SK-N-SH treated with all-trans-retinoic acid at 6 μM for 48 hours (cell line): ENCODE data around the gene TRPM5.

Experiments used
- ESRRG ChIP-seq: fragments of 250-450 bp; sonication (Bioruptor Pico); IDR thresholded peaks from 2 replicates; pipeline ENCODE4 v1.6.1; 2021; ENCODE audit warnings: mild to moderate bottlenecking
- ISL1 ChIP-seq: fragments of 250-450 bp; sonication (Bioruptor Pico); IDR thresholded peaks from 2 replicates; pipeline ENCODE4 v2.1.2; 2022; ENCODE audit warnings: mild to moderate bottlenecking, moderate library complexity
- PPARA ChIP-seq: fragments of 250-450 bp; sonication (Bioruptor Pico); IDR thresholded peaks from 2 replicates; pipeline ENCODE4 v1.5.0; 2020; ENCODE audit warnings: mild to moderate bottlenecking, borderline replicate concordance
- RARB ChIP-seq: fragments of 250-450 bp; sonication (Bioruptor Pico); IDR thresholded peaks from 2 replicates; pipeline ENCODE4 v1.8.0; 2021; ENCODE audit warnings: mild to moderate bottlenecking, moderate library complexity
- TCF4 ChIP-seq: fragments of 250-450 bp; sonication (Bioruptor Pico); IDR thresholded peaks from 2 replicates; pipeline ENCODE4 v1.8.0; 2021; ENCODE audit warnings: mild to moderate bottlenecking, moderate library complexity, borderline replicate concordance
- ZFP3 ChIP-seq: fragments of 250-450 bp; sonication (Bioruptor Pico); IDR thresholded peaks from 2 replicates; pipeline ENCODE4 v1.5.0; 2020; ENCODE audit warnings: mild to moderate bottlenecking, moderate library complexity
- ZFP30 ChIP-seq: fragments of 450-650 bp; formaldehyde crosslinking; IDR thresholded peaks from 2 replicates; pipeline ENCODE4 v1.5.0; 2022; ENCODE audit warnings: mild to moderate bottlenecking, moderate library complexity
- TF ChIP-seq, protein P1 (sequence below): fragments of 250-450 bp; sonication (Bioruptor Pico); IDR thresholded peaks from 2 replicates; pipeline ENCODE4 v1.5.1; 2021; ENCODE audit warnings: mild to moderate bottlenecking, moderate library complexity
- TF ChIP-seq, protein P2 (sequence below): fragments of 250-450 bp; sonication (Bioruptor Pico); IDR thresholded peaks from 2 replicates; pipeline ENCODE4 v1.5.1; 2020; ENCODE audit warnings: low read depth, mild to moderate bottlenecking, moderate library complexity
- TF ChIP-seq, protein P3 (sequence below): fragments of 250-450 bp; sonication (Bioruptor Pico); IDR thresholded peaks from 2 replicates; pipeline ENCODE4 v1.8.0; 2020; ENCODE audit warnings: mild to moderate bottlenecking, moderate library complexity, borderline replicate concordance

DNA sequence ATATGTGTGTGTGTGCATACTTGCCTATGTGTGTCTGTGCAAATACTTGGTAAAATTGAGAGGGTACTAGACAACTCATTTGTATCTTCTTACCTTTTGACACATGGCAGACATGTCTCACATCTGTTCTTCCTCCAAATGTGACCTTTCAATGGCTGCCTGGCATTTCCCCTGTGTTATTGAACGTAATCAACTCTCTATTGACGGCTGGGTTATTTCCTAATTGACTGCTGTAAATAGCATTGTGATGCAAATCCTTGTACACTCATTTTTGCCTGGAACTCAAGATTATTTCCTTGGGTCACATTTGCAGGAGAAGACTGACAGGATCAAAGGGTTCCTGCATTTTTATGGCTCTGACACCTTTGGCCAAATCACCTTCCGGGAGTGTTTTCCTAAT is 37.9 kb upstream of the TRPM5 start:
- TF ChIP-seq, protein P1, sequence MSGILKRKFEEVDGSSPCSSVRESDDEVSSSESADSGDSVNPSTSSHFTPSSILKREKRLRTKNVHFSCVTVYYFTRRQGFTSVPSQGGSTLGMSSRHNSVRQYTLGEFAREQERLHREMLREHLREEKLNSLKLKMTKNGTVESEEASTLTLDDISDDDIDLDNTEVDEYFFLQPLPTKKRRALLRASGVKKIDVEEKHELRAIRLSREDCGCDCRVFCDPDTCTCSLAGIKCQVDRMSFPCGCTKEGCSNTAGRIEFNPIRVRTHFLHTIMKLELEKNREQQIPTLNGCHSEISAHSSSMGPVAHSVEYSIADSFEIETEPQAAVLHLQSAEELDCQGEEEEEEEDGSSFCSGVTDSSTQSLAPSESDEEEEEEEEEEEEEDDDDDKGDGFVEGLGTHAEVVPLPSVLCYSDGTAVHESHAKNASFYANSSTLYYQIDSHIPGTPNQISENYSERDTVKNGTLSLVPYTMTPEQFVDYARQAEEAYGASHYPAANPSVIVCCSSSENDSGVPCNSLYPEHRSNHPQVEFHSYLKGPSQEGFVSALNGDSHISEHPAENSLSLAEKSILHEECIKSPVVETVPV (CRISPR knock-in tag): no peak
- no peak for TF ChIP-seq RARB
- TF ChIP-seq ISL1 (CRISPR knock-in tag): no peak
- TF ChIP-seq PPARA (CRISPR knock-in tag): no peak
- no peak for TF ChIP-seq TCF4 (CRISPR knock-in tag)
- no peak for TF ChIP-seq ZFP30 (CRISPR knock-in tag)
- TF ChIP-seq, protein P2, sequence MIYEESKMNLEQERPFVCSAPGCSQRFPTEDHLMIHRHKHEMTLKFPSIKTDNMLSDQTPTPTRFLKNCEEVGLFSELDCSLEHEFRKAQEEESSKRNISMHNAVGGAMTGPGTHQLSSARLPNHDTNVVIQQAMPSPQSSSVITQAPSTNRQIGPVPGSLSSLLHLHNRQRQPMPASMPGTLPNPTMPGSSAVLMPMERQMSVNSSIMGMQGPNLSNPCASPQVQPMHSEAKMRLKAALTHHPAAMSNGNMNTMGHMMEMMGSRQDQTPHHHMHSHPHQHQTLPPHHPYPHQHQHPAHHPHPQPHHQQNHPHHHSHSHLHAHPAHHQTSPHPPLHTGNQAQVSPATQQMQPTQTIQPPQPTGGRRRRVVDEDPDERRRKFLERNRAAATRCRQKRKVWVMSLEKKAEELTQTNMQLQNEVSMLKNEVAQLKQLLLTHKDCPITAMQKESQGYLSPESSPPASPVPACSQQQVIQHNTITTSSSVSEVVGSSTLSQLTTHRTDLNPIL: no peak
- TF ChIP-seq ZFP3 (CRISPR knock-in tag): no peak
- no peak for TF ChIP-seq ESRRG (CRISPR knock-in tag)
- TF ChIP-seq, protein P3, sequence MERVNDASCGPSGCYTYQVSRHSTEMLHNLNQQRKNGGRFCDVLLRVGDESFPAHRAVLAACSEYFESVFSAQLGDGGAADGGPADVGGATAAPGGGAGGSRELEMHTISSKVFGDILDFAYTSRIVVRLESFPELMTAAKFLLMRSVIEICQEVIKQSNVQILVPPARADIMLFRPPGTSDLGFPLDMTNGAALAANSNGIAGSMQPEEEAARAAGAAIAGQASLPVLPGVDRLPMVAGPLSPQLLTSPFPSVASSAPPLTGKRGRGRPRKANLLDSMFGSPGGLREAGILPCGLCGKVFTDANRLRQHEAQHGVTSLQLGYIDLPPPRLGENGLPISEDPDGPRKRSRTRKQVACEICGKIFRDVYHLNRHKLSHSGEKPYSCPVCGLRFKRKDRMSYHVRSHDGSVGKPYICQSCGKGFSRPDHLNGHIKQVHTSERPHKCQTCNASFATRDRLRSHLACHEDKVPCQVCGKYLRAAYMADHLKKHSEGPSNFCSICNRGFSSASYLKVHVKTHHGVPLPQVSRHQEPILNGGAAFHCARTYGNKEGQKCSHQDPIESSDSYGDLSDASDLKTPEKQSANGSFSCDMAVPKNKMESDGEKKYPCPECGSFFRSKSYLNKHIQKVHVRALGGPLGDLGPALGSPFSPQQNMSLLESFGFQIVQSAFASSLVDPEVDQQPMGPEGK (CRISPR knock-in tag): no peak
